Adrenal gland (tissue), 5 donors: ENCODE measurements around the gene EPHB1.

ENCODE experiments used
- POLR2A ChIP-seq, 2 donors: fragments of 450-650 bp; IDR thresholded peaks; one replicate each; pipeline ENCODE4 v1.6.1; 2017; ENCODE audit warnings: antibody characterized with exemption in 2 of 2, mild to moderate bottlenecking in 2 of 2, moderate library complexity in 1 of 2
- TF ChIP-seq, protein P1 (sequence below), 6 experiments: fragments of 450-650 bp in 4 of 6; fragments of 200-600 bp in 2 of 6; sonication (generic) in 1 of 6; IDR thresholded peaks; 1 replicate in 5 of 6; 2 replicates in 1 of 6; pipeline versions ENCODE4 v1.5.1 to v1.8.0; 2016 to 2021; ENCODE audit warnings: antibody characterized with exemption in 6 of 6, mild to moderate bottlenecking in 2 of 6, moderate library complexity in 1 of 6
- donor health status: DM: no; HTN: no; CAD: no.

DNA sequence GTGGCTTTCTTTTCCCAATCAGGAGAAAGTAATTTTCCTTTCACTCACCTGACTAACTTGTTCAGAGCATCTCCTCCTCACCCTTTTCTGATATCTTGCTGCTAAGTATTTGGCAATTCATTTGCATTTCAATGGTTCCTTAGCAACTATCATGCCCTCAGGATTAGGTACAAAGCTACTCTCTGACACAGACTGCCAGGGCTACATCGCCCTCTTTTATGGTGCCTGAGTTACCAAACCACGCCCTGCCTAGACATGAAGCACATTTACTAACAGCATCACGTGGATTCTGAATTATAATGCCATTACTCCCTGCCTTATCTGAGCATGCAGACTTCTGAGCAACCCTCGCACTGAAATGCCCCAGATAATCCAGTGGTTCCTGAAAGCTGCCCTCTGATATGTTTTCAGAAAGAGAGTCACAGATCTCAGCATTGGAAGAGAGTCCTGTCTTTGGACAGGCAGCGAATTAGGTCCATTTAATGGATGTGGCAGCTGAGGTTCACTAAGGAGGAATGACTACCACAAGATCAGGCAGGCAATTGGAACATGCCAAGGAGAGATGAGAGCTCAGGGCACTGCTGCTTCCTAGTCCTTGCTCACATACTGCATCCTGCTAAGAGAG, 14.5 kb downstream of the EPHB1 start:
- no peak for TF ChIP-seq POLR2A (IDR thresholded peaks at IDR 0.05)
- TF ChIP-seq, protein P1, sequence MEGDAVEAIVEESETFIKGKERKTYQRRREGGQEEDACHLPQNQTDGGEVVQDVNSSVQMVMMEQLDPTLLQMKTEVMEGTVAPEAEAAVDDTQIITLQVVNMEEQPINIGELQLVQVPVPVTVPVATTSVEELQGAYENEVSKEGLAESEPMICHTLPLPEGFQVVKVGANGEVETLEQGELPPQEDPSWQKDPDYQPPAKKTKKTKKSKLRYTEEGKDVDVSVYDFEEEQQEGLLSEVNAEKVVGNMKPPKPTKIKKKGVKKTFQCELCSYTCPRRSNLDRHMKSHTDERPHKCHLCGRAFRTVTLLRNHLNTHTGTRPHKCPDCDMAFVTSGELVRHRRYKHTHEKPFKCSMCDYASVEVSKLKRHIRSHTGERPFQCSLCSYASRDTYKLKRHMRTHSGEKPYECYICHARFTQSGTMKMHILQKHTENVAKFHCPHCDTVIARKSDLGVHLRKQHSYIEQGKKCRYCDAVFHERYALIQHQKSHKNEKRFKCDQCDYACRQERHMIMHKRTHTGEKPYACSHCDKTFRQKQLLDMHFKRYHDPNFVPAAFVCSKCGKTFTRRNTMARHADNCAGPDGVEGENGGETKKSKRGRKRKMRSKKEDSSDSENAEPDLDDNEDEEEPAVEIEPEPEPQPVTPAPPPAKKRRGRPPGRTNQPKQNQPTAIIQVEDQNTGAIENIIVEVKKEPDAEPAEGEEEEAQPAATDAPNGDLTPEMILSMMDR (IDR thresholded peaks at IDR 0.05): no peak
